ENCODE measurements around the gene ECE1. TPM values are rescaled to one million over a fixed set of nuclear protein-coding genes. Genes with fewer than 3 reads are reported as not detected.
"Not testable (repeated sequence)": the region's sequence is repeated elsewhere in the genome, so short reads cannot be mapped to it uniquely, and the experiment has no call there.

The ECE1 gene
- total and polyA plus RNA-seq, 5 donors from 2014 or later, result 25.7 to 140 (median 28.6) TPM

DNA sequence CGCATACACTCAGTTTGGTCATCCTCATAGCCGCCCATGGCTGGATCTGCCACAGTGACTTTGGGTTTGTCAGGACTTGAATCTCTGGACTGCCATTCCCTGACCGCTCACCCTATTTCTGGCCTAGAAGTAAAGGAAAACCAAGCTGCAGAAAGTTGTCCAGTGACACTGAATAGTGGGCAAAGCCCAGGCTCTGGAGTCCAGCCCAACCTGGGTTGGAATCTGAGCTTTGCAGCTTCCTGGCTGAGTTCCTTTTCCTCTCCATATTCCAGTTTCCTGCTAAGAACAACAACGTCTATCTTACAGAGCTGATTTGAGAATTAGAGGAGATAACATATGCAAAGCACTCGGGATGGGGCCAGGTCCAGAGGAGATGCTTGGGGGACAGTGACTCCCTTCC, 98.0 kb downstream of the ECE1 start:
- Histone ChIP-seq H3K4me3 (ENCODE audit: low read depth, low read length) (no peak overlapping the region), H3K9me3 (ENCODE audit: control insufficient read depth in 2 of 2, low read length in 2 of 2) (no peaks in the 10 kb centered on the region), H3K36me3 (ENCODE audit: control insufficient read depth, insufficient read depth, low read length) (no peaks in the 10 kb centered on the region), H3K27ac (ENCODE audit: insufficient read depth, low read length, poor library complexity, severe bottlenecking) (no peak overlapping the region), H3K4me1 (ENCODE audit: control insufficient read depth, insufficient read depth, low read length, poor library complexity, severe bottlenecking) (no peaks in the 10 kb centered on the region), H3K27me3 (ENCODE audit: control insufficient read depth, insufficient read depth, low read length) (no peaks in the 10 kb centered on the region)
- no peak for DNase-seq
- H3K27me3 Mint-ChIP-seq, result peaks cover 13% of the 10 kb centered on the region
- H3K4me3 Mint-ChIP-seq, result no peak overlapping the region
- H3K27ac Mint-ChIP-seq, result no peak overlapping the region
- no peak for ATAC-seq (ENCODE audit: low read depth in 2 of 2)
- H3K9me3 Mint-ChIP-seq, result no peaks in the 10 kb centered on the region
- peaks cover 0 to 4% (median under 1%) of the 10 kb centered on the region in 4 donors for H3K4me1 Mint-ChIP-seq
- no peaks in the 10 kb centered on the region for H3K36me3 Mint-ChIP-seq

DNA sequence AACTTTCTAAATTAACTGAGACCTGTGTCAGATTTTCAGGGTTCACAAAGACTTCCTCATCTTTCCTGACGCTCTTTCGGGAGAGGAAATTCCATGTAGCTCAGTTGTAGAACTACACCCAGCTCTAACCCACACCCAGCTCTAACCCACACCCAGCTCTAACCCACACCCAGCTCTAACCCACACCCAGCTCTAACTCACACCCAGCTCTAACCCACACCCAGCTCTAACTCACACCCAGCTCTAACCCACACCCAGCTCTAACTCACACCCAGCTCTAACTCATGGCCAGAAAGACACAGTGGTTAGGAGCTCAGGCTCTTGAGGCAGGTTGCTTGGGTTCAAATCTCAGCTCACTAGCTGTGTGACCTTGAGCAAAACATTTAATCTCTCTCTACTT, 99.5 kb downstream of the ECE1 start:
- not testable (repeated sequence) for H3K4me3 ChIP-seq (ENCODE audit: low read depth, low read length); H3K9me3 Mint-ChIP-seq; H3K27ac ChIP-seq (ENCODE audit: insufficient read depth, low read length, poor library complexity, severe bottlenecking); H3K36me3 ChIP-seq (ENCODE audit: control insufficient read depth, insufficient read depth, low read length); H3K27ac Mint-ChIP-seq; H3K4me1 ChIP-seq (ENCODE audit: control insufficient read depth, insufficient read depth, low read length, poor library complexity, severe bottlenecking); H3K27me3 ChIP-seq (ENCODE audit: control insufficient read depth, insufficient read depth, low read length); ATAC-seq (ENCODE audit: low read depth in 2 of 2); DNase-seq; H3K4me1 Mint-ChIP-seq; H3K4me3 Mint-ChIP-seq; H3K36me3 Mint-ChIP-seq; H3K9me3 ChIP-seq (ENCODE audit: control insufficient read depth in 2 of 2, low read length in 2 of 2)
- peaks cover 13% of the 10 kb centered on the region for H3K27me3 Mint-ChIP-seq

DNA sequence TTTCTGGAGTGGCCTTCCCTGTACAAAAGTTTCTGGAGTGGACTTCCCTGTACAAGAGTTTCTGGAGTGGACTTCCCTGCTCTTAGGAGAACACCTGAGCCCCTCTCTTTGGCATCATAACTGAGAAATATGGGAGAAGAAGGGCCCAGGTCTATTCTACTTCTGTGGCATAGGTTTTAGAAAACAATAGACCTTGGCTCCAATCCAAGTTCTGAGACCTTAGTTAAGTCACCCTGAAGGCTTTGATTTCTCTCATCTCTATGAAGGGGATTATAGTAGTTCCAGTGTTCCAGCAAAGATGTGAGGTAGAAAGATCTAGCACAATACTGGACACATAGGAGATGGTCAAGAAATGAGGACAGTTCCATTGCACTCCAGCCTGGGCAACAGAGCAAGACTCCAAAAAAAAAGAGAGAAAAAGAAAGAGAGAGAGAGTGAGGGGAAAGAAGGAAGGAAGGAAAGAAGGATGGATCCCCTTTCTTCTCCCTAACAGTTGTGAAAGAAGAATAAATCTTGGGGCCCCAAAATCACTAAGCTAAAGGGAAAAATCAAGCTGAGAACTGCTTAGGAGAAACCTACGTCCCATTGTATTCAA, 100.3 kb downstream of the ECE1 start:
- Mint-ChIP-seq H3K36me3 (no peaks in the 10 kb centered on the region), H3K27ac (no peak overlapping the region), H3K4me1 (peaks cover 0 to 2% (median under 1%) of the 10 kb centered on the region in 4 donors), H3K9me3 (peaks cover 0 to 1% (median 0%) of the 10 kb centered on the region in 7 donors), H3K27me3 (peaks cover 9% of the 10 kb centered on the region), H3K4me3 (no peak overlapping the region)
- no peak overlapping the region for H3K27ac ChIP-seq (ENCODE audit: insufficient read depth, low read length, poor library complexity, severe bottlenecking)
- no peaks in the 10 kb centered on the region for H3K27me3 ChIP-seq (ENCODE audit: control insufficient read depth, insufficient read depth, low read length)
- DNase-seq (no peak), ATAC-seq (ENCODE audit: low read depth in 2 of 2) (no peak)
- no peaks in the 10 kb centered on the region for H3K4me1 ChIP-seq (ENCODE audit: control insufficient read depth, insufficient read depth, low read length, poor library complexity, severe bottlenecking)
- H3K4me3 ChIP-seq (ENCODE audit: low read depth, low read length), result no peak overlapping the region
- H3K36me3 ChIP-seq (ENCODE audit: control insufficient read depth, insufficient read depth, low read length), result no peaks in the 10 kb centered on the region
- no peaks in the 10 kb centered on the region for H3K9me3 ChIP-seq (ENCODE audit: control insufficient read depth in 2 of 2, low read length in 2 of 2)

DNA sequence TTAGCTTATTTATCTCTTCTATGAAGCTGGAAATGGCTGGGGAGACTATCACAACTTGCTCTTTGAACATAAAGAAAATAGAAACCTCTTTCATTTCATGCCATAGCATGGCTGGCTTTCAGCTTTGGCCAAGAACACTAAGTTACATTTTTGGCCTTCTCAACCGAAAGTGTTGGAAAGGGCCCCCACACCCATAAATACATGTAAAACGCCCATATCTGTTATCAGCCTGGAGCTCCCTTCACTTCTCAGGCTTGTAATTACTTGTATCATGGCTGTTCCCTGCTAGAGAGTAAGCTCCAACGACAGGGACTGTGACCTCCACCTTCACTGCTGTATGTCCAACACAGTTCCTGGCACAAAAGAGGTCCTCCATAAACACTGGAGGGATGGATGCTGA, 100.8 kb downstream of the ECE1 start:
- Histone ChIP-seq H3K27me3 (ENCODE audit: control insufficient read depth, insufficient read depth, low read length) (no peaks in the 10 kb centered on the region), H3K4me1 (ENCODE audit: control insufficient read depth, insufficient read depth, low read length, poor library complexity, severe bottlenecking) (no peaks in the 10 kb centered on the region), H3K4me3 (ENCODE audit: low read depth, low read length) (no peak overlapping the region), H3K36me3 (ENCODE audit: control insufficient read depth, insufficient read depth, low read length) (no peaks in the 10 kb centered on the region), H3K27ac (ENCODE audit: insufficient read depth, low read length, poor library complexity, severe bottlenecking) (no peak overlapping the region), H3K9me3 (ENCODE audit: control insufficient read depth in 2 of 2, low read length in 2 of 2) (no peaks in the 10 kb centered on the region)
- Mint-ChIP-seq H3K4me1 (peaks cover 0 to 2% (median 0%) of the 10 kb centered on the region in 4 donors), H3K9me3 (peaks cover 0 to 1% (median 0%) of the 10 kb centered on the region in 7 donors), H3K27me3 (peaks cover 7% of the 10 kb centered on the region), H3K27ac (no peak overlapping the region), H3K4me3 (no peak overlapping the region), H3K36me3 (no peaks in the 10 kb centered on the region)
- no peak for DNase-seq
- no peak for ATAC-seq (ENCODE audit: low read depth in 2 of 2)

DNA sequence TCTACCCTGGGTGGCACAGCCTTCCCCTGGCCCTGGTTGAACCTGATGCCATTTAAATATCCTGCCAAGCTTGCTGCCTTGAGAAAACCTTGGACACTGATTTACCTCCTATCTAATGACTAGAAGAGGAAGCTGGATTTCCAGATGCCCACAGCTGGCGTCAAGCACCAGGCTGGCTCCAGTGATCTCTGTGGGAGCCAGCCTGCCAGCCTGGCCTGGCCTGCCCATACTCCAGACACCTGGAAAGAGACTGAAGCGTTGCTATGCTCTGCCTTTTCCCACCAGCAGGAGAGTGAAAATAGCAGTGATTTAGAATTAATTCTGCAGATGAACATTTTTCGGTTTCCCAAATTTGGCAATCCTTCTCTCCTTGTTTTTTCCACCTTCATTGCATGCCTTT, 102.0 kb downstream of the ECE1 start:
- peaks cover 0 to 1% (median 0%) of the 10 kb centered on the region in 7 donors for H3K9me3 Mint-ChIP-seq
- no peaks in the 10 kb centered on the region for H3K36me3 Mint-ChIP-seq
- peaks cover 0 to 2% (median 0%) of the 10 kb centered on the region in 4 donors for H3K4me1 Mint-ChIP-seq
- no peaks in the 10 kb centered on the region for H3K36me3 ChIP-seq (ENCODE audit: control insufficient read depth, insufficient read depth, low read length)
- no peaks in the 10 kb centered on the region for H3K27me3 ChIP-seq (ENCODE audit: control insufficient read depth, insufficient read depth, low read length)
- H3K4me1 ChIP-seq (ENCODE audit: control insufficient read depth, insufficient read depth, low read length, poor library complexity, severe bottlenecking), result no peaks in the 10 kb centered on the region
- DNase-seq (no peak), ATAC-seq (ENCODE audit: low read depth in 2 of 2) (no peak)
- no peaks in the 10 kb centered on the region for H3K9me3 ChIP-seq (ENCODE audit: control insufficient read depth in 2 of 2, low read length in 2 of 2)
- peak overlapping the region in 1 of 4 donors; percentile 38 for H3K4me3 Mint-ChIP-seq
- H3K27ac ChIP-seq (ENCODE audit: insufficient read depth, low read length, poor library complexity, severe bottlenecking), result no peak overlapping the region
- no peak overlapping the region for H3K4me3 ChIP-seq (ENCODE audit: low read depth, low read length)
- H3K27me3 Mint-ChIP-seq, result peaks cover 10% of the 10 kb centered on the region
- no peak overlapping the region for H3K27ac Mint-ChIP-seq

DNA sequence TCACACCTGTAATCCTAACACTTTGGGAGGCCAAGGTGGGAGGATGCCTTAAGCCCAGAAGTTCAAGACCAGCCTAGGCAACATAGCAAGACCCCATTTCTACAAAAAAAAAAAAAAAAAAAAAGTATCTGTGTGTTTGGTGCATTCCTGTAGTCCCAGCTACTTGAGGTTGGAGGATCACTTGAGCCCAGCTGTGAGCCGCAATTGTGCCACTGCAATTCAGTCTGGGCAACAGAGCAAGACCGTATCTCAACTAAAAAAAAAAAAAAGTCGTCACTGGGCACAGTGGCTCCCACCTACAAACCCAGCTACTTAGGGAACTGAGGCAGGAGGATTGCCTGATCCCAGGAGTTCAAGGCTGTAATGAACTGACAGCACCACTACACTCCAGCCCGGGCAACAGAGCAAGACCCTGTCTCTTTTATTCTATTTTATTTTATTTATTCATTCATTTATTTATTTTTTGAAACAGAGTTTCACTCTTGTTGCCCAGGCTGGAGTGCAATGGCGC, 105.0 kb downstream of the ECE1 start:
- H3K27me3 ChIP-seq (ENCODE audit: control insufficient read depth, insufficient read depth, low read length), result no peaks in the 10 kb centered on the region
- Mint-ChIP-seq H3K4me3 (no peak overlapping the region), H3K4me1 (peaks cover 0 to 2% (median 0%) of the 10 kb centered on the region in 4 donors), H3K36me3 (no peaks in the 10 kb centered on the region), H3K27ac (no peak overlapping the region), H3K27me3 (peaks cover 20% of the 10 kb centered on the region), H3K9me3 (peaks cover 0 to 1% (median 0%) of the 10 kb centered on the region in 7 donors)
- H3K9me3 ChIP-seq (ENCODE audit: control insufficient read depth in 2 of 2, low read length in 2 of 2), result no peaks in the 10 kb centered on the region
- DNase-seq (no peak), ATAC-seq (ENCODE audit: low read depth in 2 of 2) (no peak)
- no peaks in the 10 kb centered on the region for H3K4me1 ChIP-seq (ENCODE audit: control insufficient read depth, insufficient read depth, low read length, poor library complexity, severe bottlenecking)
- no peak overlapping the region for H3K4me3 ChIP-seq (ENCODE audit: low read depth, low read length)
- H3K27ac ChIP-seq (ENCODE audit: insufficient read depth, low read length, poor library complexity, severe bottlenecking), result no peak overlapping the region
- no peaks in the 10 kb centered on the region for H3K36me3 ChIP-seq (ENCODE audit: control insufficient read depth, insufficient read depth, low read length)

DNA sequence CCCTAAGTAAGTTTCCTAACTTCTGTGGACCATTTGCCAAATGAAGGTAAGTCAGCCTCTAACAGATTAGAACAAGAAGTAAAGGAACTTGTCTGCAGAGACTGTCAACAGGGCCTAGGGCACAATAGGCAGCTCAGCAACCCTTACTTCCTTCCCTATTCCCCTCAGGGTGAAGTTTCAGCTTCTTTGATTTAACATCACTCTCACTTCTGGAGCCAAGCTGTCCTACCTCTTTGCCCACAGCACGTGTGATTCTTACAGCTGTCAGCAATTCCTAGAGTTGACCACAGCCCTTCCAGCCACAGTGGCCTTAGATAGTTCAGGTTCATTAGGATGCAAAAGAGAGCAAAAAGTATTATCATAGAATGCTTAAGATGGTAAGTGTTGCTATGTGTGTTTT, 106.0 kb downstream of the ECE1 start:
- no peaks in the 10 kb centered on the region for H3K36me3 ChIP-seq (ENCODE audit: control insufficient read depth, insufficient read depth, low read length)
- no peak for DNase-seq
- Mint-ChIP-seq H3K4me3 (no peak overlapping the region), H3K9me3 (peaks cover 0 to 1% (median 0%) of the 10 kb centered on the region in 7 donors), H3K36me3 (no peaks in the 10 kb centered on the region), H3K27ac (no peak overlapping the region), H3K27me3 (peaks cover 20% of the 10 kb centered on the region), H3K4me1 (no peaks in the 10 kb centered on the region)
- ATAC-seq (ENCODE audit: low read depth in 2 of 2), result peak in 1 of 2 donors; percentile 25
- no peak overlapping the region for H3K4me3 ChIP-seq (ENCODE audit: low read depth, low read length)
- H3K27me3 ChIP-seq (ENCODE audit: control insufficient read depth, insufficient read depth, low read length), result no peaks in the 10 kb centered on the region
- H3K27ac ChIP-seq (ENCODE audit: insufficient read depth, low read length, poor library complexity, severe bottlenecking), result no peak overlapping the region
- H3K9me3 ChIP-seq (ENCODE audit: control insufficient read depth in 2 of 2, low read length in 2 of 2), result no peaks in the 10 kb centered on the region
- no peaks in the 10 kb centered on the region for H3K4me1 ChIP-seq (ENCODE audit: control insufficient read depth, insufficient read depth, low read length, poor library complexity, severe bottlenecking)

- H3K36me3 ChIP-seq (ENCODE audit: control insufficient read depth, insufficient read depth, low read length), result no peaks in the 10 kb centered on the region
- no peak overlapping the region for H3K27ac ChIP-seq (ENCODE audit: insufficient read depth, low read length, poor library complexity, severe bottlenecking)
- H3K36me3 Mint-ChIP-seq, result no peaks in the 10 kb centered on the region
- H3K4me1 ChIP-seq (ENCODE audit: control insufficient read depth, insufficient read depth, low read length, poor library complexity, severe bottlenecking), result no peaks in the 10 kb centered on the region
- H3K4me3 ChIP-seq (ENCODE audit: low read depth, low read length), result no peak overlapping the region
- DNase-seq (no peak), ATAC-seq (ENCODE audit: low read depth in 2 of 2) (no peak)
- peaks cover 0 to 1% (median 0%) of the 10 kb centered on the region in 7 donors for H3K9me3 Mint-ChIP-seq
- H3K4me1 Mint-ChIP-seq, result no peaks in the 10 kb centered on the region
- no peaks in the 10 kb centered on the region for H3K27me3 ChIP-seq (ENCODE audit: control insufficient read depth, insufficient read depth, low read length)
- no peaks in the 10 kb centered on the region for H3K9me3 ChIP-seq (ENCODE audit: control insufficient read depth in 2 of 2, low read length in 2 of 2)
- H3K4me3 Mint-ChIP-seq, result no peak overlapping the region
- no peak overlapping the region for H3K27ac Mint-ChIP-seq
- peaks cover 13% of the 10 kb centered on the region for H3K27me3 Mint-ChIP-seq
These were observed 108.0 kb downstream of the ECE1 start for GRCh38 chr1:21182181-21182731.

All from CD4-positive, CD25-positive, alpha-beta regulatory T cell (primary cell).